ENCODE results near the gene TRAK2.

The TRAK2 gene

DNA sequence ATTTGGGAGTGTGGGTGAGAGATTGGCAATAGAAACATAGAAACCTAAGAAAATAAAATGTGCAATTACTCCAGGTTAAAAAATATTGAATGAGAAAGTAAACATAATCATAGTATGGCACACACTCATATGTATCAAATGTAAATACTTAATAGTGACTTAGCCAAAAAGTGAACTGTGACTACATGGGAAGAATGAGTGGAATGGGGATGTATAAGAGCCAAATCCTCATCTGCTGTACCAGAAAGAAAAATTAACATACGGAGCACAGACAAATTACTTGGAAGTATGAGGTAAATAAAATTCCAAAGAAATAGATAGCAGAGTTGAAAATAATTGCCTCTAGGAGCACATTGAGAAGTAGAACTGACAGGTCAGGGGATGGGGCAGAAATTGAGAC, 98.1 kb downstream of the TRAK2 start:
- DNase-seq: no peak

DNA sequence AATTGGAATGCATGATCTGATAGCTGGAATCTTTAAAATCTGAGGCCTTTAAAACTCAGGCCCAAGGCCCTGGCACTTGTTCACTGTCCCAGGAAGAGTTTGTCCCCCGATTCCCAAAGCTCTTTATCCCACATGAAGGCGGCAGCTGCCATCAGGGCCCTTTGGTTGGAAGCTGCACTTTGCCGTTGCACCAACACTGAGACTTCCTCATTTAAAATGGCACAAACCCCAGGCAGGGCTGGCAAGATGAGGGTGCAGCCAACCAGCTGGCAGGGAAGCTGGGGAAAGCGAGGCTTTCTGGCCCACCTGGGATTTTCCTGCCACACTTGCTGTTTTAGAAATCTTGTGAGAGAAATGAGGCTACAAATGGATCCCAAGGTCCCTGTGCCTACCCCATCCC, 100.4 kb downstream of the TRAK2 start:
- no peak for DNase-seq

- DNase-seq: no peak
Measured at GRCh38 chr2:201349601-201350000, 101.7 kb downstream of the TRAK2 start.

- no peak for DNase-seq
Measured at GRCh38 chr2:201348758-201349157, 102.5 kb downstream of the TRAK2 start.

DNA sequence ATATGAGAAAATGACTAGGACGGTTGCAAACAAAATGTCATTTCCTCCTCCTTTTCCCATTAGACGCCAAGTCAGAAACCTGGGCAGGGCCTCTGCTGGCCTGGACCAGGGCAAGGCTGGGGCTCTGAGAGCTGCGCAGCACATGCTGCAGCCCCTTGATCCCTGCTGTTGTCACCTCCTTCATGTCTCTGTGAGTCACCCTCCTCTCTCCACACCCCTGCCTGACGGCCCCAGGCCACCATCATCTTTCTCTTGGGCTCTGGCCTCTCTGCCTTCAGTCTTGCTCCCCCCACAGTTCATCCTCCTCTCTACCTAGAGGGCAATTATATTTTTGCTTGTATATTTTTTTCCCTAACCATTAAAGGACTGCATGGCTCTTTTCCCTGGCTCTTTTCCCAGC, 104.1 kb downstream of the TRAK2 start:
- DNase-seq: no peak

DNA sequence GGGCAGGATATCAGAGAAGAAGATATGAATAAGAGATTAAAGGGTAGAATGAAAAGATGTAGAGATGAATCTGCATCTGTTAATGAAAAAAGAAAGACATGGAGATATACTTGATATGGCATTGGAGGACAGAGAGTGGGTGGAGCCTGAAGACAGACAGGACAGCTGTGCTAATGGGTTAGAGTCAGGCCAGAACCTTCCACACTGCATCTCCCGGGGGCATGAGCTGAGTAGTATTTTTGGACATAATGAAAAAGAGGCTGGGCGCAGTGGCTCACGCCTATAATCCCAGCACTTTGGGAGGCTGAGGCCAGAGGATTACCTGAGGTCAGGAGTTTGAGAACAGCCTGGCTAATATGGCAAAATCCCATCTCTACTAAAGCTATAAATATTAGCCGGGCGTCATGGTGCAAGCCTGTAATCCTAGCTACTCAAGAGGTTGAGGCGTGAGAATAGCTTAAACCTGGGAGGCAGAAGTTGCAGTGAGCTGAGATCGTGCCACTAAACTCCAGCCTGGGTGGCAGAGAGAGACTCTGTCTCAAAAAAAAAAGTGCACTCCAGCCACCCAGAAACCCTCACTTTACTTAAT, 105.5 kb downstream of the TRAK2 start:
- DNase-seq: no peak

DNA sequence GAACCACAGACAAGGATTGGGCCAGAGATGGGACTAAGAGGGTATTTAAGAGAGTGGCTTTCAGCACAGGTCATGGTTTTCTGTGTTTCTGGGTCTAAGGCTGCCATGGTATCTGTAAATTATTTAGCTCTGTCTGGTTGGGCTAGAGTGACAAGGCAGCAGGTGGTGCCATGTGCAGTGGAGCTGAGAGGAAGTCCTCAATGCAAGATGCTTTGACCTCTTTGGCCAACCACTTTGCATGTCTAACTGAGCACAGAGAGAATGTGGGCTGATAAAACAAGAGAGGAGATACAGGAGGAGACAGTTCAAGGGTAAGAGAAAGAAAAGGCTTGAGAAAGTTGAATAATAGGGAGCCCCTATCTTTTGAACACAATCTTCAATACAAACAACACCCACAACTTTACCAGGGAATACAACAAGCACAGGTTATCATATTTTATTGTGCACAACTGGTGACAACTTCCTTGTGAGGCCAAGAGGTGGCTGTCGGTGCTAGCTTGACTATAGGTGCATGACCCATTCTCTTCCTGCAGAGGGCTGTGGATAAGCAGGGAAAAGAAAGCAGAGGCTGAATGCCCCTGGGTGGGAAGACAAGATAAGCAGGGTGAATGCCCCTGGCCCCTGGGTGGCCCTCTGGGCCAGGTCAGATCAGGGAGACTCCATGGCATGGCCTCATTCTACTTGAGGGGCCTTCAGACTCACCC, 106.4 kb downstream of the TRAK2 start:
- DNase-seq: no peak

- no peak for DNase-seq
Measured at GRCh38 chr2:201343559-201343958, 107.7 kb downstream of the TRAK2 start.

GRCh38 chr2:201342923-201343322, 108.3 kb downstream of the TRAK2 start:
- DNase-seq: no peak

DNA sequence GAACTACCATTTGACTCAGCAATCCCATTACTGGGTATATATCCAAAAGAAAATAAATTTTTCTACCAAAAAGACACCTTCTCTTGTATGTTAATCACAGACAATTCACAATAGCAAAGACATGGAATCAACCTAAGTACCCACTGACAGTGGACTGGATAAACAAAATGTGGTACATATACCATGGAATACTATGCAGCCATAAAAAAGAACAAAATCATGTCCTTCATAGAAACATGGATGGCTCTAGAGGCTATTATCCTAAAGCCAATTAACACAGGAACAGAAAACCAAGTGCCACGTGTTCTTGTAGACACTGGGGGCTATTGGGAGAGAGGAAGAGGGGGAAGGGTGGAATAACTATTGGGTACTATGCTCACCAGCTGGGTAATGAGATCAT, 121.8 kb downstream of the TRAK2 start:
- DNase-seq: no peak

- DNase-seq: no peak
Measured at GRCh38 chr2:201327678-201328077, 123.6 kb downstream of the TRAK2 start.
